ENCODE data around the gene RSF1. TPM values are rescaled to one million over a fixed set of nuclear protein-coding genes. Genes with fewer than 3 reads are reported as not detected.

The RSF1 gene
- total and polyA plus RNA-seq, 4 donors = 5.2 to 33.1 (median 13.4) TPM

DNA sequence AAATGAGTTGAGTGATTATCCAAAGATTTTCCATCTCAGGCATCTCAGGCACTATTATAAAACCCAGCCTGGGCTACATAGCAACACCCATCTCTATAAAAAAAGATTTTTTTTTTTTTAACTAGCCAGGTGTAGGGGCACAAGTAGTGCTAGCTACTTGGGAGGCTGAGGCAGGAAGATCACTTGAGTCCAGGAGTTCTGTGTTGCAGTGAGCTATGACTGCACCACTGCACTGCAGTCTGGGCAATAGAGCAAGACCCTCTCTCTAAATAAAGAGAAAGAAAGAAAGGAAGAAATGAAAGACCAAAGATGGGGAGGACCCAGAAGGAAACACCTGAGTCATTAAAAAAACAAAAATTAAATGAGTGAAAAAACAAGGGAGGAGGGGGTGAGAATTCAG is 14.1 kb downstream of the RSF1 start (continued):
- TF ChIP-seq EGR1 (IDR thresholded peaks at IDR 0.05; ENCODE audit: low read depth in 2 of 2) (no peak), FOXA2 (IDR thresholded peaks at IDR 0.05) (no peak), JUND (IDR thresholded peaks at IDR 0.05) (no peak), GABPA (IDR thresholded peaks at IDR 0.05 in 1 of 2, conservative IDR thresholded peaks at IDR 0.05 in 1 of 2) (no peak)

- H3K27me3 ChIP-seq (ENCODE audit: control insufficient read depth in 4 of 4, insufficient read depth in 4 of 4, low read length in 3 of 4) = no peaks in the 10 kb centered on the region
- TF ChIP-seq HNF4A (conservative IDR thresholded peaks at IDR 0.05) (no peak), HNF4G (IDR thresholded peaks at IDR 0.05) (no peak)
- no peaks in the 10 kb centered on the region for H3K36me3 ChIP-seq (ENCODE audit: control insufficient read depth in 4 of 4, insufficient read depth in 3 of 4, low read depth in 1 of 4, low read length in 3 of 4)
- no peaks in the 10 kb centered on the region for H3K9me3 ChIP-seq (ENCODE audit: control insufficient read depth in 4 of 4, low read length in 3 of 4)
- H3K4me3 ChIP-seq (ENCODE audit: low read depth in 1 of 3, low read length in 3 of 3) = no peak overlapping the region
- H3K9ac ChIP-seq (ENCODE audit: low read depth in 1 of 2, low read length in 2 of 2) = no peak overlapping the region
- 77% methylated on average over 3 of the region's 3 CpGs for whole genome bisulfite sequencing
- DNase-seq (ENCODE audit: low spot score) = no peak
- peaks cover 0 to 3% (median 0%) of the 10 kb centered on the region in 4 donors for H3K4me1 ChIP-seq (ENCODE audit: control insufficient read depth in 4 of 4, insufficient read depth in 4 of 4, low read length in 3 of 4)
- H3K27ac ChIP-seq (ENCODE audit: low read depth in 1 of 2, low read length in 2 of 2) = no peak overlapping the region
These were observed 19.0 kb downstream of the RSF1 start for GRCh38 chr11:77801477-77801876.

- no peak overlapping the region for H3K9ac ChIP-seq (ENCODE audit: low read depth in 1 of 2, low read length in 2 of 2)
- TF ChIP-seq MAX (IDR thresholded peaks at IDR 0.05) (no peak), SP1 (IDR thresholded peaks at IDR 0.05) (no peak), FOXA1 (IDR thresholded peaks at IDR 0.05) (no peak), FOXA2 (IDR thresholded peaks at IDR 0.05) (no peak), EGR1 (IDR thresholded peaks at IDR 0.05; ENCODE audit: low read depth in 2 of 2) (no peak), RXRA (IDR thresholded peaks at IDR 0.05) (no peak), ATF3 (IDR thresholded peaks at IDR 0.05) (no peak), YY1 (IDR thresholded peaks at IDR 0.05) (no peak), NR2F2 (IDR thresholded peaks at IDR 0.05) (no peak), ZBTB33 (IDR thresholded peaks at IDR 0.05) (no peak), RAD21 (IDR thresholded peaks at IDR 0.05) (no peak), HNF4G (IDR thresholded peaks at IDR 0.05) (no peak), HNF4A (conservative IDR thresholded peaks at IDR 0.05) (no peak), REST (IDR thresholded peaks at IDR 0.05) (no peak), TAF1 (conservative IDR thresholded peaks at IDR 0.05) (no peak), JUND (IDR thresholded peaks at IDR 0.05) (no peak)
- TF ChIP-seq, protein P1, sequence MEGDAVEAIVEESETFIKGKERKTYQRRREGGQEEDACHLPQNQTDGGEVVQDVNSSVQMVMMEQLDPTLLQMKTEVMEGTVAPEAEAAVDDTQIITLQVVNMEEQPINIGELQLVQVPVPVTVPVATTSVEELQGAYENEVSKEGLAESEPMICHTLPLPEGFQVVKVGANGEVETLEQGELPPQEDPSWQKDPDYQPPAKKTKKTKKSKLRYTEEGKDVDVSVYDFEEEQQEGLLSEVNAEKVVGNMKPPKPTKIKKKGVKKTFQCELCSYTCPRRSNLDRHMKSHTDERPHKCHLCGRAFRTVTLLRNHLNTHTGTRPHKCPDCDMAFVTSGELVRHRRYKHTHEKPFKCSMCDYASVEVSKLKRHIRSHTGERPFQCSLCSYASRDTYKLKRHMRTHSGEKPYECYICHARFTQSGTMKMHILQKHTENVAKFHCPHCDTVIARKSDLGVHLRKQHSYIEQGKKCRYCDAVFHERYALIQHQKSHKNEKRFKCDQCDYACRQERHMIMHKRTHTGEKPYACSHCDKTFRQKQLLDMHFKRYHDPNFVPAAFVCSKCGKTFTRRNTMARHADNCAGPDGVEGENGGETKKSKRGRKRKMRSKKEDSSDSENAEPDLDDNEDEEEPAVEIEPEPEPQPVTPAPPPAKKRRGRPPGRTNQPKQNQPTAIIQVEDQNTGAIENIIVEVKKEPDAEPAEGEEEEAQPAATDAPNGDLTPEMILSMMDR (IDR thresholded peaks at IDR 0.05; ENCODE audit: low read depth, low read length, missing input control) = no peak
- H3K27ac ChIP-seq (ENCODE audit: low read depth in 1 of 2, low read length in 2 of 2) = no peak overlapping the region
- H3K4me3 ChIP-seq (ENCODE audit: low read depth in 1 of 3, low read length in 3 of 3) = no peak overlapping the region
- H3K9me3 ChIP-seq (ENCODE audit: control insufficient read depth in 4 of 4, low read length in 3 of 4) = no peaks in the 10 kb centered on the region
- no peaks in the 10 kb centered on the region for H3K27me3 ChIP-seq (ENCODE audit: control insufficient read depth in 4 of 4, insufficient read depth in 4 of 4, low read length in 3 of 4)
- H3K4me1 ChIP-seq (ENCODE audit: control insufficient read depth in 4 of 4, insufficient read depth in 4 of 4, low read length in 3 of 4) = peaks cover 0 to 1% (median 0%) of the 10 kb centered on the region in 4 donors
- H3K36me3 ChIP-seq (ENCODE audit: control insufficient read depth in 4 of 4, insufficient read depth in 3 of 4, low read depth in 1 of 4, low read length in 3 of 4) = no peaks in the 10 kb centered on the region
- no peak for DNase-seq (ENCODE audit: low spot score)
These were observed 20.1 kb downstream of the RSF1 start for GRCh38 chr11:77800449-77800848.
